Activated naive CD4-positive, alpha-beta T cell (primary cell): ENCODE data around the gene DYNLT4.
"Not testable (repeated sequence)": the region's sequence is repeated elsewhere in the genome, so short reads cannot be mapped to it uniquely, and the experiment has no call there.

Experiments
- DNase-seq, 4 experiments: peaks; one replicate each; lab custom pipeline; 2025; lab: John Stamatoyannopoulos, UW

DYNLT4 gene

GRCh38 chr1:44806704-44807363, at the start of gene DYNLT4:
DYNLT4 (minus strand) TSS chr1:44807351; CDS start chr1:44806668, 683 bp downstream.
- peak in 1 of 4 experiments; percentile 24 for DNase-seq

GRCh38 chr1:44855742-44856141, 48.6 kb upstream of the DYNLT4 start:
- DNase-seq: no peak

GRCh38 chr1:44854970-44855369, 47.8 kb upstream of the DYNLT4 start:
- DNase-seq: no peak

- DNase-seq: no peak
Observed at GRCh38 chr1:44853201-44853600, 46.0 kb upstream of the DYNLT4 start.

- no peak for DNase-seq
Observed at GRCh38 chr1:44851308-44851707, 44.2 kb upstream of the DYNLT4 start.

- DNase-seq: no peak
Observed at GRCh38 chr1:44849575-44850132, 42.5 kb upstream of the DYNLT4 start.

GRCh38 chr1:44848456-44849181, 41.5 kb upstream of the DYNLT4 start:
- DNase-seq: no peak

GRCh38 chr1:44847845-44848244, 40.7 kb upstream of the DYNLT4 start:
- no peak for DNase-seq

- no peak for DNase-seq
Observed at GRCh38 chr1:44846985-44847384, 39.8 kb upstream of the DYNLT4 start.

- no peak for DNase-seq
Observed at GRCh38 chr1:44842862-44843655, 35.9 kb upstream of the DYNLT4 start, which contains the start of gene PTCH2. PTCH2 (minus strand) TSS chr1:44843253; CDS start chr1:44842932, 321 bp downstream.

- no peak for DNase-seq
Observed at GRCh38 chr1:44842486-44842861, 35.3 kb upstream of the DYNLT4 start.

- DNase-seq: no peak
Observed at GRCh38 chr1:44839576-44839975, 32.4 kb upstream of the DYNLT4 start.

GRCh38 chr1:44838294-44838693, 31.1 kb upstream of the DYNLT4 start:
- DNase-seq: not testable (repeated sequence)

GRCh38 chr1:44835738-44836675, 28.9 kb upstream of the DYNLT4 start:
- DNase-seq: peak; percentile 47 to 85 (median 71)

- DNase-seq: no peak
Observed at GRCh38 chr1:44834328-44834727, 27.2 kb upstream of the DYNLT4 start.

- no peak for DNase-seq
Observed at GRCh38 chr1:44832056-44832705, 25.0 kb upstream of the DYNLT4 start.

- DNase-seq: no peak
Observed at GRCh38 chr1:44831516-44831915, 24.4 kb upstream of the DYNLT4 start.

- DNase-seq: no peak
Observed at GRCh38 chr1:44830900-44831304, 23.8 kb upstream of the DYNLT4 start.

GRCh38 chr1:44829506-44830384, 22.6 kb upstream of the DYNLT4 start:
- DNase-seq: no peak
